Spleen (tissue), 11 donors: ENCODE results near the gene WDR41. TPM values are rescaled to one million over a fixed set of nuclear protein-coding genes. Genes with fewer than 3 reads are reported as not detected.

Experiments
- DNase-seq: peaks from one replicate; pipeline ENCODE4 v3.0.0-alpha.2; 2020
- H3K27ac ChIP-seq, 8 donors: fragments of 200-600 bp; sonication (generic) in 7 of 8; 1 replicate in 4 of 8; 2 replicates in 4 of 8; pipeline versions ENCODE4 v1.5.0 to v1.8.0; 2016 to 2021; ENCODE audit warnings: inconsistent platforms in 4 of 8, mild to moderate bottlenecking in 4 of 8, moderate library complexity in 1 of 8
- H3K27me3 ChIP-seq, 7 donors: fragments of 200-600 bp; sonication (generic) in 6 of 7; replicated peaks in 1 of 7; 1 replicate in 4 of 7; 2 replicates in 3 of 7; pipeline versions ENCODE4 v1.5.0 to v1.8.0; 2016 to 2021; ENCODE audit warnings: inconsistent platforms in 3 of 7, mild to moderate bottlenecking in 1 of 7
- H3K36me3 ChIP-seq, 6 donors: fragments of 200-600 bp; sonication (generic) in 5 of 6; 1 replicate in 4 of 6; 2 replicates in 2 of 6; pipeline versions ENCODE4 v1.5.0 to v1.8.0; 2016 to 2021; ENCODE audit warnings: inconsistent platforms in 2 of 6
- H3K4me1 ChIP-seq, 6 donors: fragments of 200-600 bp; sonication (generic) in 5 of 6; 1 replicate in 3 of 6; 2 replicates in 3 of 6; pipeline versions ENCODE4 v1.5.0 to v1.8.0; 2016 to 2021; ENCODE audit warnings: inconsistent platforms in 3 of 6
- H3K4me3 ChIP-seq, 8 donors: fragments of 200-600 bp; sonication (generic) in 7 of 8; 1 replicate in 4 of 8; 2 replicates in 4 of 8; pipeline versions ENCODE4 v1.5.0 to v1.8.0; 2016 to 2021; ENCODE audit warnings: inconsistent platforms in 4 of 8, mild to moderate bottlenecking in 4 of 8, moderate library complexity in 2 of 8
- H3K9me3 ChIP-seq, 8 donors: fragments of 200-600 bp; sonication (generic) in 7 of 8; 1 replicate in 4 of 8; 2 replicates in 4 of 8; pipeline versions ENCODE4 v1.5.0 to v1.8.0; 2016 to 2021; ENCODE audit warnings: inconsistent platforms in 4 of 8
- POLR2A ChIP-seq, 3 donors: fragments of 450-650 bp; IDR thresholded peaks; one replicate each; pipeline ENCODE4 v1.5.1; 2017; ENCODE audit warnings: antibody characterized with exemption in 3 of 3, mild to moderate bottlenecking in 1 of 3
- POLR2AphosphoS5 ChIP-seq, 3 donors: sonication (generic); formaldehyde crosslinking; IDR thresholded peaks; one replicate each; pipeline ENCODE4 v1.5.1; 2017; ENCODE audit warnings: antibody characterized with exemption in 3 of 3
- WGBS, 5 donors: extraction: QIAGEN DNeasy Blood & Tissue Kit in 3 of 5; methylation state at CpG; one replicate each; pipeline versions ENCODE4 v1.1.5 to v1.1.7; 2013 to 2018; 5-methylcytosine and 5-hydroxymethylcytosine counted together
- intact Hi-C: fragments of 100-400 bp; cut with DNase I; formaldehyde crosslinking; loops from one replicate; pipeline ENCODE4 v1.15.0; 2023; ENCODE audit warnings: low total_unique reads
- polyA plus RNA-seq, 3 donors: library from polyadenylated mRNA; stranded (reverse); fragments of 200-250 nt; gene quantifications; one replicate each; pipeline ENCODE4 v1.2.1, GENCODE V29; 2013
- total RNA-seq, 7 donors: library from RNA; depleted of rRNA in 3 of 7; stranded (reverse); fragments of >200 nt in 3 of 7; fragmentation: NEBNext Ultra II Directional in 4 of 7; extraction: Animal tissue kit (Norgen Biotek cat#: 25700) in 4 of 7; gene quantifications; one replicate each; pipeline versions ENCODE4 v1.1.0 to v1.2.1, GENCODE V29; 2016 to 2021
- TF ChIP-seq, protein P1 (sequence below), 11 experiments: fragments of 200-600 bp in 7 of 11; fragments of 450-650 bp in 4 of 11; sonication (generic) in 4 of 11; IDR thresholded peaks in 8 of 11; conservative IDR thresholded peaks in 3 of 11; 1 replicate in 7 of 11; 2 replicates in 4 of 11; pipeline versions ENCODE4 v1.4.0 to v1.8.0; 2016 to 2021; ENCODE audit warnings: antibody characterized with exemption in 11 of 11, inconsistent platforms in 4 of 11, mild to moderate bottlenecking in 1 of 11
- donor health status: healthy with polysubstance abuse.
- donor health status: DM: no; HTN: no; CAD: no; lungs with moderate emphysema.
- donor health status: DM: no; HTN: no; CAD: no.
- donor health status: Bipolar disorder and iron deficiency.
- donor health status: healthy.
- donor health status: DM: no; HTN: no; CAD: no.
- donor health status: DM: yes; HTN: yes; CAD: no.

Gene WDR41
- total and polyA plus RNA-seq, 10 donors: 11.0 to 54.0 (median 35.7) TPM

DNA sequence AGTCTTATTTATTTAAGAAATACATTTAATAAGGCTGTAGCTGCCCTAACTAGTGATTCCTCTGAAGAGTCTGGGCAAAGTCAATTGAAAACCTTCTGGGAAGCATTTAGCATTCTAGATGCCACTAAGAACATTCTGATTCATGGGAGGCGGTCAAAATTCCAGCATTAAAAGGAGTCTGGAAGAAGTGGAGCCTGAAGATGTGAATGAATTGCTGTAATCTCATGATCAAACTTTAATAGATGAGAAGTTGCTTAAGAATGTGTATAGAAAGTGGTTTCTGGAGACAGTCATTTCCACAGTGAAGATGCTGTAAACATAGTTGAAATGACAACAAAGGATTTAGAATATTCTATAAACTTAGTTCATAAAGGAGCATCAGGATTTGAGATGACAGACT, 61.4 kb downstream of the WDR41 start:
- Histone ChIP-seq H3K27ac (no peak overlapping the region), H3K4me1 (peaks cover 0 to 5% (median 0%) of the 10 kb centered on the region in 6 donors), H3K9me3 (no peaks in the 10 kb centered on the region), H3K36me3 (peaks cover 0 to 86% (median 55%) of the 10 kb centered on the region in 6 donors), H3K27me3 (no peaks in the 10 kb centered on the region), H3K4me3 (no peak overlapping the region)
- intact Hi-C loops: no loop called here
- WGBS, 5 donors: 94 to 100% (median 98%) methylated on average over 1 of the region's 1 CpG
- DNase-seq: no peak
- TF ChIP-seq, protein P1, sequence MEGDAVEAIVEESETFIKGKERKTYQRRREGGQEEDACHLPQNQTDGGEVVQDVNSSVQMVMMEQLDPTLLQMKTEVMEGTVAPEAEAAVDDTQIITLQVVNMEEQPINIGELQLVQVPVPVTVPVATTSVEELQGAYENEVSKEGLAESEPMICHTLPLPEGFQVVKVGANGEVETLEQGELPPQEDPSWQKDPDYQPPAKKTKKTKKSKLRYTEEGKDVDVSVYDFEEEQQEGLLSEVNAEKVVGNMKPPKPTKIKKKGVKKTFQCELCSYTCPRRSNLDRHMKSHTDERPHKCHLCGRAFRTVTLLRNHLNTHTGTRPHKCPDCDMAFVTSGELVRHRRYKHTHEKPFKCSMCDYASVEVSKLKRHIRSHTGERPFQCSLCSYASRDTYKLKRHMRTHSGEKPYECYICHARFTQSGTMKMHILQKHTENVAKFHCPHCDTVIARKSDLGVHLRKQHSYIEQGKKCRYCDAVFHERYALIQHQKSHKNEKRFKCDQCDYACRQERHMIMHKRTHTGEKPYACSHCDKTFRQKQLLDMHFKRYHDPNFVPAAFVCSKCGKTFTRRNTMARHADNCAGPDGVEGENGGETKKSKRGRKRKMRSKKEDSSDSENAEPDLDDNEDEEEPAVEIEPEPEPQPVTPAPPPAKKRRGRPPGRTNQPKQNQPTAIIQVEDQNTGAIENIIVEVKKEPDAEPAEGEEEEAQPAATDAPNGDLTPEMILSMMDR (IDR thresholded peaks at IDR 0.05 in 8 of 11, conservative IDR thresholded peaks at IDR 0.05 in 3 of 11): no peak
- TF ChIP-seq POLR2A (IDR thresholded peaks at IDR 0.05) (no peak), POLR2AphosphoS5 (IDR thresholded peaks at IDR 0.05) (no peak)

DNA sequence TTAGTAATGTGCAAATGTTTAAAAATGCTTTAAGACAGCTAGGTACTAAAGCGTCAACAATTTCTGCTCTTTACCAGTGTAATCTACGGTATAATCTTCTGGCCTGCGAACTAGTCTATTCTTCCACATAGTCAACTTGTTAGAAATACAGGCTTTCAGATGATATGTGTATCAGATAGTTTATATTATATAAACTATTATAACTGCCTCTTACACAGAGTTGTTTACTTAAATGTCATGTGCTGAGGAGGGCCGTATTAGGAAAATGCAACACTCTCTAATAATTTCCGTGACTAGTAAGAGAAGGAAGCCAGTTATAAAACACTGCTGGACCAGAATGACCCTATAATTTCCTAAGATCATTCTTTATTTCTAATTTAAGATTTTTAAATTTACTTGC, 63.6 kb downstream of the WDR41 start:
- peaks cover 0 to 73% (median 38%) of the 10 kb centered on the region in 6 donors for H3K36me3 ChIP-seq
- no peak for DNase-seq
- no peak for TF ChIP-seq POLR2AphosphoS5 (IDR thresholded peaks at IDR 0.05)
- TF ChIP-seq, protein P1 (IDR thresholded peaks at IDR 0.05 in 8 of 11, conservative IDR thresholded peaks at IDR 0.05 in 3 of 11): no peak
- TF ChIP-seq POLR2A (IDR thresholded peaks at IDR 0.05): no peak
- no peaks in the 10 kb centered on the region for H3K9me3 ChIP-seq
- H3K27ac ChIP-seq: no peak overlapping the region
- H3K27me3 ChIP-seq: no peaks in the 10 kb centered on the region
- no peak overlapping the region for H3K4me3 ChIP-seq
- intact Hi-C loops: no loop called here
- 95 to 98% (median 97%) methylated on average over 5 of the region's 5 CpGs for WGBS, 5 donors
- H3K4me1 ChIP-seq: peaks cover 0 to 11% (median 0%) of the 10 kb centered on the region in 6 donors

DNA sequence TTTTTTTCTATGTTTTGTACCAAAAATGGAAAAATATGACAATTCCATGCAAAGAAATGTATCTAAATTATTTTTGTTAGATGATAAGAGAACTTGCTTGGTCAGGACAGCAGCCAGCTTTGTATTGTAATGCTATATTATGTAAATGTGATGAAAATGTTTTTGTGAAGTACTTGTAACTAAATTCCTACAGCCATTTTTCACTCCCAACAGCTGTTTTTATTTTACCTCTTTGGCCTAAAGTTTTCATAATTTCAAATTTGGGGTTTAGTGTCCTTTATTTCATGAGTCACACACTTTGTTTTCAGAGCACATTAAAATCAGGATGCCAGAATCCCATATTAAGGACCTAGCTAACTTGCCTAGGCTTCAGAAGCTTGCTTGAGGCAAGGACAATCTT, 64.1 kb downstream of the WDR41 start:
- Histone ChIP-seq H3K27ac (no peak overlapping the region), H3K4me3 (no peak overlapping the region), H3K4me1 (peaks cover 0 to 11% (median 0%) of the 10 kb centered on the region in 6 donors), H3K27me3 (no peaks in the 10 kb centered on the region), H3K9me3 (peaks cover 0 to 3% (median 0%) of the 10 kb centered on the region in 8 donors), H3K36me3 (peaks cover 0 to 68% (median 35%) of the 10 kb centered on the region in 6 donors)
- no peak for DNase-seq
- intact Hi-C loops: no loop called here
- TF ChIP-seq POLR2A (IDR thresholded peaks at IDR 0.05) (no peak), POLR2AphosphoS5 (IDR thresholded peaks at IDR 0.05) (no peak)
- TF ChIP-seq, protein P1 (IDR thresholded peaks at IDR 0.05 in 8 of 11, conservative IDR thresholded peaks at IDR 0.05 in 3 of 11): no peak

DNA sequence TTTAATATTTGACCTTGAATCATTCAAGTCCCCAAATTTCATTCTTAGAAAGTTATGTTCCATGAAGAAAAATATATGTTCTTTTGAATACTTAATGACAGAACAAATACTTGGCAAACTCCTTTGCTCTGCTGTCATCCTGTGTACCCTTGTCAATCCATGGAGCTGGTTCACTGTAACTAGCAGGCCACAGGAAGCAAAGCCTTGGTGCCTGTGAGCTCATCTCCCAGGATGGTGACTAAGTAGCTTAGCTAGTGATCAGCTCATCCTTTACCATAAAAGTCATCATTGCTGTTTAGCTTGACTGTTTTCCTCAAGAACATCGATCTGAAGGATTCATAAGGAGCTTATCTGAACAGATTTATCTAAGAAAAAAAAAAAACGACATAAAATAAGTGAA, 65.4 kb downstream of the WDR41 start:
- intact Hi-C loops: no loop called here
- no peak for DNase-seq
- Histone ChIP-seq H3K27ac (peak overlapping the region in 3 of 8 donors; percentile 38 to 40 (median 39)), H3K36me3 (peaks cover 0 to 55% (median 24%) of the 10 kb centered on the region in 6 donors), H3K9me3 (peaks cover 0 to 7% (median 0%) of the 10 kb centered on the region in 8 donors), H3K4me1 (peaks cover 0 to 11% (median 0%) of the 10 kb centered on the region in 6 donors), H3K27me3 (no peaks in the 10 kb centered on the region), H3K4me3 (no peak overlapping the region)
- 76 to 96% (median 84%) methylated on average over 2 of the region's 2 CpGs for WGBS, 5 donors
- TF ChIP-seq, protein P1 (IDR thresholded peaks at IDR 0.05 in 8 of 11, conservative IDR thresholded peaks at IDR 0.05 in 3 of 11): no peak
- TF ChIP-seq POLR2AphosphoS5 (IDR thresholded peaks at IDR 0.05): no peak
- TF ChIP-seq POLR2A (IDR thresholded peaks at IDR 0.05): no peak
